Measurements from ENCODE around the gene DEK.
A peak's percentile ranks its signal among the peaks of the same experiment; 100 is the strongest.

Gene DEK

DNA sequence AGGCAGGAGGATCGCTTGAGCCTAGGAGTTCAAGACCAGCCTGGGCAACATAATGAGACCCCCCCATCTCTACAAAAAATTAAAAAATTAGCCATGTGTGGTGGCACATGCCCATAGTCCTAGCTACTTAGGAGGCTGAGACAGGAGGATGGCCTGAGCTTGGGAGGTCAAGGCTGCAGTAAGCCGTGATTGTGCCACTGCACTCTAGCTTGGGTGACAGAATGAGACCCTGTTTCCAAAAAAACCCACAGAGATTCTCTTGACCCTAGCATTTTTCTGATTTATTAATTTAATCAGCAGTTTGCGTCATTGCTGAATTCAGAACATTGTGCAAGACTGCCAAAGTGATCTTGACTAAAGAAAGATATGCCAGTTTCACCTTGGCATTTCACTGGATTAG, 72.3 kb downstream of the DEK start:
- no peak overlapping the region for H3K4me3 ChIP-seq (ENCODE audit: insufficient read length, low read depth)
- TF ChIP-seq ZNF274 (IDR thresholded peaks at IDR 0.05; ENCODE audit: low read depth, low read length) (no peak), SUZ12 (IDR thresholded peaks at IDR 0.05; ENCODE audit: extremely low read depth, insufficient read depth, insufficient read length) (no peak), YY1 (IDR thresholded peaks at IDR 0.05; ENCODE audit: insufficient read depth, insufficient read length) (no peak)
- H3K9ac ChIP-seq (ENCODE audit: insufficient read length, low read depth), result no peak overlapping the region
- no peaks in the 10 kb centered on the region for H3K27me3 ChIP-seq (ENCODE audit: insufficient read depth, insufficient read length)
- no peaks in the 10 kb centered on the region for H3K4me1 ChIP-seq (ENCODE audit: insufficient read depth, insufficient read length)
- peaks cover 2% of the 10 kb centered on the region for H3K36me3 ChIP-seq (ENCODE audit: insufficient read depth, insufficient read length, low read length)
- no peaks in the 10 kb centered on the region for H3K9me3 ChIP-seq (ENCODE audit: insufficient read depth, low read length)
- no peak for DNase-seq (ENCODE audit: low read depth, low spot score)

DNA sequence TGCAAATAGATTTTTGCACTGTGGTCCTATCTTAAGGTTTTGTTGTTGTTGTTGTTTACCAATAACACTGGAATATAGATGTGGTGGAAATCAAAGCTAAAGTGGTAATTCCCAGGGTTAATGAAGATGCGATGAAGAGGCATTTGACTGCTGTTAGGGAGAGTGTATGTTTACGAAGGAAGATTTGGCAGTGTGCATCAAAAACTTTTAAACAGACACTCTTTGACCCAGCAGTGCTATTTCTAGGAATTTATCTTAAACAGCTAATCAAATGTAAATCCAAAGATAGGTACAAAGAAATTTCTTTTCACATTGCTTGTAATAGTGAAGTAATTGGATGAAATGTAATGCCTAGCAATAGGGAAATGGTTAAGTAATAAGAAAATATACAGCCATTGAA, 75.1 kb downstream of the DEK start:
- H3K4me3 ChIP-seq (ENCODE audit: insufficient read length, low read depth), result no peak overlapping the region
- H3K4me1 ChIP-seq (ENCODE audit: insufficient read depth, insufficient read length), result no peaks in the 10 kb centered on the region
- H3K9ac ChIP-seq (ENCODE audit: insufficient read length, low read depth), result no peak overlapping the region
- no peaks in the 10 kb centered on the region for H3K27me3 ChIP-seq (ENCODE audit: insufficient read depth, insufficient read length)
- DNase-seq (ENCODE audit: low read depth, low spot score), result no peak
- H3K9me3 ChIP-seq (ENCODE audit: insufficient read depth, low read length), result no peaks in the 10 kb centered on the region
- TF ChIP-seq SUZ12 (IDR thresholded peaks at IDR 0.05; ENCODE audit: extremely low read depth, insufficient read depth, insufficient read length), result no peak
- TF ChIP-seq ZNF274 (IDR thresholded peaks at IDR 0.05; ENCODE audit: low read depth, low read length), result no peak
- no peak for TF ChIP-seq YY1 (IDR thresholded peaks at IDR 0.05; ENCODE audit: insufficient read depth, insufficient read length)
- H3K36me3 ChIP-seq (ENCODE audit: insufficient read depth, insufficient read length, low read length), result peaks cover 2% of the 10 kb centered on the region

DNA sequence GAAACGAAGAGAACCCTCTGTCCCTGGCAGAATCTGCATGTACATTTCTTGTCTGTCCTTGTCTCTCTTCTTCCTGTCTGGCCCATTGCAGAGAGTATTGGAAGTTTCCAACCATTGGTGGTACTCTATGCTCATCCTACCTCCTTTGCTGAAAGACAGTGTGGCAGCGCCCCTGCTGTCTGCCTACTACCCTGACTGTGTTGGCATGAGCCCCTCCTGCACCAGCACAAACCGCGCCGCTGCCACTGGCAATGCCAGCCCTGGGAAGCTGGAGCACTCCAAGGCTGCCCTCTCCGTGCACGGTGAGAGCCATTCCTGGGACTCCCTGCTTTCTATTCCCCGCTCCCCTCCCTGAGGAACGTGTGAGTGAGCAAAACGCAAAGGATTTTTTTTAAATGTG, 76.6 kb downstream of the DEK start:
- Histone ChIP-seq H3K4me1 (ENCODE audit: insufficient read depth, insufficient read length) (no peaks in the 10 kb centered on the region), H3K36me3 (ENCODE audit: insufficient read depth, insufficient read length, low read length) (peaks cover 2% of the 10 kb centered on the region), H3K4me3 (ENCODE audit: insufficient read length, low read depth) (no peak overlapping the region), H3K9ac (ENCODE audit: insufficient read length, low read depth) (no peak overlapping the region), H3K27me3 (ENCODE audit: insufficient read depth, insufficient read length) (no peaks in the 10 kb centered on the region), H3K9me3 (ENCODE audit: insufficient read depth, low read length) (no peaks in the 10 kb centered on the region)
- TF ChIP-seq SUZ12 (IDR thresholded peaks at IDR 0.05; ENCODE audit: extremely low read depth, insufficient read depth, insufficient read length) (no peak), ZNF274 (IDR thresholded peaks at IDR 0.05; ENCODE audit: low read depth, low read length) (no peak), YY1 (IDR thresholded peaks at IDR 0.05; ENCODE audit: insufficient read depth, insufficient read length) (no peak)
- DNase-seq (ENCODE audit: low read depth, low spot score), result no peak

DNA sequence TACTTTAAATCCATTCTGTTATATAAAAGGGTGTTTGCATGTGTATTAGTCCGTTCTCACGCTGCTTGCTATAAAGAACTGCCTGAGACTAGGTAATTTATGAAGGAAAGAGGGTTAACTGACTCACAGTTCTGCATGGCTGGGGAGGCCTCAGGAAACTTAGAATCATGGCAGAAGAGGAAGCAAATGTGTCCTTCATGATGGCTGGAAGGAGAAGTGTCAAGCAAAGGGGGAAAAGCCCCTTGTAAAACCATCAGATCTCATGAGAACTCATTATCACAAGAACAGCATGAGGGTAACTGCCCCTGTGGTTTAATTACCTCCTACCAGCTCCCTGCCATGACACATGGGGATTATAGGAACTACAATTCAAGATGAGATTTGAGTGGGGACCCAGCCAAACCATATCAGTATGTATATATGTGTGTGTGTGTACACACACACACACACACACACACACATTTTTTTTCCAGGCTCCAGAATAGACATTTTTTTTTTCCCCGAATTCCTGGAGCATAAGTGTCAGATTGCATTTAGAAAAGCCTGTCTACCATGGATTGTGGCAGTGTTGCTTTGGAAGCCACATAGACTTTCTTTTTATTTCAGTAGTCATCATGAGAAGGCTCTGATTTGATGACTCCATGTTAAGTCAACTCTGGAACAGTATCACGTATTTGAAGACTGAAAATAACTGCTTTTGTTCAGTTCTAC, 77.6 kb downstream of the DEK start:
- Histone ChIP-seq H3K4me1 (ENCODE audit: insufficient read depth, insufficient read length) (no peaks in the 10 kb centered on the region), H3K9me3 (ENCODE audit: insufficient read depth, low read length) (no peaks in the 10 kb centered on the region), H3K4me3 (ENCODE audit: insufficient read length, low read depth) (no peak overlapping the region), H3K36me3 (ENCODE audit: insufficient read depth, insufficient read length, low read length) (peaks cover 2% of the 10 kb centered on the region), H3K9ac (ENCODE audit: insufficient read length, low read depth) (no peak overlapping the region), H3K27me3 (ENCODE audit: insufficient read depth, insufficient read length) (no peaks in the 10 kb centered on the region)
- TF ChIP-seq YY1 (IDR thresholded peaks at IDR 0.05; ENCODE audit: insufficient read depth, insufficient read length), result no peak
- TF ChIP-seq SUZ12 (IDR thresholded peaks at IDR 0.05; ENCODE audit: extremely low read depth, insufficient read depth, insufficient read length), result no peak
- TF ChIP-seq ZNF274 (IDR thresholded peaks at IDR 0.05; ENCODE audit: low read depth, low read length), result no peak
- no peak for DNase-seq (ENCODE audit: low read depth, low spot score)

DNA sequence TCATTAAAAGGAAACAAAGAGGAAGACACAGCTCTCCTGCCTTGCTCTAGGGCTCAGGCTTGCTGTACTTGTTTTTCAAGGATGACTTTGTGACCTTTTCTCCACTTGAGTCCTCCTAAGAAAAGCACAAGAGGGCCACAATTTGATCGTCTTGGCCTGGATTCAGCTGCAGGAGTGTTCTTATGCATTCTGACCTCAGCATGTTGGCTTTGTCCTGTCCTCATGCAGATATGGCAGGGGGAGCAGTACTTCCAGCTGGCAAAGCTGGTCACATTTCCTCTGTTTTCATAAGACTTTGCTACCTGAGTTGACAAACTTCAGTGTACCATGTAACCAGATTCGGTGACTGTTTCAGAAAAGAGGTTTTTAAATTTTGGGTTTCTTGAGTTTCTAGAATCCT, 78.3 kb downstream of the DEK start:
- Histone ChIP-seq H3K27me3 (ENCODE audit: insufficient read depth, insufficient read length) (no peaks in the 10 kb centered on the region), H3K36me3 (ENCODE audit: insufficient read depth, insufficient read length, low read length) (peaks cover 2% of the 10 kb centered on the region), H3K9ac (ENCODE audit: insufficient read length, low read depth) (no peak overlapping the region), H3K9me3 (ENCODE audit: insufficient read depth, low read length) (no peaks in the 10 kb centered on the region), H3K4me3 (ENCODE audit: insufficient read length, low read depth) (no peak overlapping the region), H3K4me1 (ENCODE audit: insufficient read depth, insufficient read length) (no peaks in the 10 kb centered on the region)
- TF ChIP-seq SUZ12 (IDR thresholded peaks at IDR 0.05; ENCODE audit: extremely low read depth, insufficient read depth, insufficient read length), result no peak
- TF ChIP-seq YY1 (IDR thresholded peaks at IDR 0.05; ENCODE audit: insufficient read depth, insufficient read length), result no peak
- TF ChIP-seq ZNF274 (IDR thresholded peaks at IDR 0.05; ENCODE audit: low read depth, low read length), result no peak
- peak; percentile 42 for DNase-seq (ENCODE audit: low read depth, low spot score)

DNA sequence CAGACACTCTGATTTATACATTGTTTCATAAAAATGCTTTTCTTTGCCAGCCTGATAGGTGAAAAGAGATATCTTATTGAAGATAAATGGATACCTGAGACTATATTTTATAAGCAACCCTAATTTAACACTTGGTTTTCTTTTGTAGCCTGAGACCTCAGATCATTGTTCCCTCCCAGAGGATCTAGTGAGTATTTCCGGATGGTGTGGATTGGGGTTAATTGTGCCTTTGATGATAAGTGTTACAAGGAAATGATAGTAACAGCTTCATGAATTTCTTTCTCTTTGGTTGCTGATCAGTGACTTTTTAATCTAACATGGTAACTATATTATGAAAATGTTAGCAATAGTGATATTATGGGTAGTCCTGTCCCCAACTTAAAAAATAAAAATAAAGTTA, 78.7 kb downstream of the DEK start:
- no peak overlapping the region for H3K4me3 ChIP-seq (ENCODE audit: insufficient read length, low read depth)
- H3K9ac ChIP-seq (ENCODE audit: insufficient read length, low read depth), result no peak overlapping the region
- no peaks in the 10 kb centered on the region for H3K9me3 ChIP-seq (ENCODE audit: insufficient read depth, low read length)
- peaks cover 2% of the 10 kb centered on the region for H3K36me3 ChIP-seq (ENCODE audit: insufficient read depth, insufficient read length, low read length)
- no peaks in the 10 kb centered on the region for H3K4me1 ChIP-seq (ENCODE audit: insufficient read depth, insufficient read length)
- H3K27me3 ChIP-seq (ENCODE audit: insufficient read depth, insufficient read length), result no peaks in the 10 kb centered on the region
- TF ChIP-seq ZNF274 (IDR thresholded peaks at IDR 0.05; ENCODE audit: low read depth, low read length) (no peak), YY1 (IDR thresholded peaks at IDR 0.05; ENCODE audit: insufficient read depth, insufficient read length) (no peak), SUZ12 (IDR thresholded peaks at IDR 0.05; ENCODE audit: extremely low read depth, insufficient read depth, insufficient read length) (no peak)
- no peak for DNase-seq (ENCODE audit: low read depth, low spot score)

DNA sequence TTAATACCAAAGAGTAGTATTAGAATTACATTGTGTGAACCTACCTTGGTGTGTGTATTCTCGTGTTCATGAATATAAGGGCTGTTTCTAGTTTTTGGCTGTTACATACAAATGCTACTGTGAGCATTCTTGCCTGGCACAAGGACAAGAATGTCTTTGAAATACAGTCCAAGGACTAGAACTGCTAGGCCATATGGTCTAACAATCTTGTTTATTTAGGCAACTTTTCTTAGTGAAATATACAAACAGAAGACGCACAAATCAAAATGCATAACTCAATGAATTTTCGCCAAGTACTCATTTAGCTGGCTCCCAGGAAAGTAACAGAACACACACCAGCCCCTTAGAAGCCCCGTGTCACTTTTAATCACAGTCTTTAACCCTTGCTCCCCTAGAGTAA, 80.6 kb downstream of the DEK start:
- H3K4me3 ChIP-seq (ENCODE audit: insufficient read length, low read depth), result no peak overlapping the region
- H3K27me3 ChIP-seq (ENCODE audit: insufficient read depth, insufficient read length), result no peaks in the 10 kb centered on the region
- no peaks in the 10 kb centered on the region for H3K4me1 ChIP-seq (ENCODE audit: insufficient read depth, insufficient read length)
- TF ChIP-seq SUZ12 (IDR thresholded peaks at IDR 0.05; ENCODE audit: extremely low read depth, insufficient read depth, insufficient read length) (no peak), ZNF274 (IDR thresholded peaks at IDR 0.05; ENCODE audit: low read depth, low read length) (no peak), YY1 (IDR thresholded peaks at IDR 0.05; ENCODE audit: insufficient read depth, insufficient read length) (no peak)
- DNase-seq (ENCODE audit: low read depth, low spot score), result no peak
- no peaks in the 10 kb centered on the region for H3K9me3 ChIP-seq (ENCODE audit: insufficient read depth, low read length)
- H3K9ac ChIP-seq (ENCODE audit: insufficient read length, low read depth), result no peak overlapping the region
- peaks cover 2% of the 10 kb centered on the region for H3K36me3 ChIP-seq (ENCODE audit: insufficient read depth, insufficient read length, low read length)

All from NT2/D1 (cell line).